Naive thymus-derived CD4-positive, alpha-beta T cell (primary cell): ENCODE measurements around the gene MGME1. TPM values are rescaled to one million over a fixed set of nuclear protein-coding genes. Genes with fewer than 3 reads are reported as not detected.

Experiments
- ATAC-seq: fragments of 150-1000 bp; cut with Tn5 transposase; 2 replicates; pipeline ENCODE4 v1.10.0; 2021; ENCODE audit warnings: mild to moderate bottlenecking, moderate library complexity
- CTCF ChIA-PET: fragments of 350-600 bp; sonication (Branson Sonifier 250); formaldehyde crosslinking; loops from one replicate; lab custom pipeline; 2021; ENCODE audit warnings: antibody characterized with exemption; lab: Charles Lee
- POLR2A ChIA-PET: fragments of 350-600 bp; sonication (Branson Sonifier 250); formaldehyde crosslinking; loops from one replicate; lab custom pipeline; 2021; ENCODE audit warnings: antibody characterized with exemption, inconsistent platforms; lab: Charles Lee
- DNase-seq, 9 donors: peaks; one replicate each; pipeline versions ENCODE4 v3.0.0 to v3.0.0-alpha.2; 2020 to 2022; ENCODE audit warnings: mixed read lengths in 1 of 9
- H3K27ac ChIP-seq: one replicate; pipeline ENCODE4 v1.7.0; 2013; ENCODE audit warnings: mild to moderate bottlenecking, low read depth, low read length, moderate library complexity
- H3K27me3 ChIP-seq, 2 donors: one replicate each; pipeline ENCODE4 v1.7.0; 2013; ENCODE audit warnings: low read length in 2 of 2, mild to moderate bottlenecking in 2 of 2, moderate library complexity in 2 of 2; ENCODE audit not compliant: control insufficient read depth in 2 of 2, insufficient read depth in 2 of 2
- H3K36me3 ChIP-seq, 3 experiments: 1 replicate in 2 of 3; 2 replicates in 1 of 3; pipeline ENCODE4 v1.7.0; 2013; ENCODE audit warnings: low read length in 3 of 3, mild to moderate bottlenecking in 3 of 3, moderate library complexity in 1 of 3; ENCODE audit not compliant: insufficient read depth in 3 of 3, control insufficient read depth in 2 of 3
- H3K4me1 ChIP-seq, 2 donors: one replicate each; pipeline ENCODE4 v1.7.0; 2013; ENCODE audit warnings: low read length in 2 of 2, mild to moderate bottlenecking in 2 of 2, moderate library complexity in 1 of 2; ENCODE audit not compliant: control insufficient read depth in 2 of 2, insufficient read depth in 2 of 2
- H3K4me3 ChIP-seq: 2 replicates; pipeline ENCODE4 v1.7.0; 2013; ENCODE audit warnings: mild to moderate bottlenecking, low read length
- H3K9me3 ChIP-seq, 3 experiments: 1 replicate in 2 of 3; 2 replicates in 1 of 3; pipeline ENCODE4 v1.7.0; 2013; ENCODE audit warnings: low read length in 3 of 3; ENCODE audit not compliant: control insufficient read depth in 2 of 3
- H3K27ac Mint-ChIP-seq, 9 donors: one replicate each; pipeline ENCODE4 v1.8.0; 2020 to 2022; ENCODE audit warnings: mixed read lengths in 9 of 9, mild to moderate bottlenecking in 8 of 9, moderate library complexity in 5 of 9, inconsistent platforms in 2 of 9
- H3K27me3 Mint-ChIP-seq, 5 donors: one replicate each; pipeline ENCODE4 v1.8.0; 2021 to 2022; ENCODE audit warnings: mixed read lengths in 5 of 5, mild to moderate bottlenecking in 1 of 5
- H3K36me3 Mint-ChIP-seq, 5 donors: one replicate each; pipeline ENCODE4 v1.8.0; 2020 to 2022; ENCODE audit warnings: mixed read lengths in 5 of 5, mild to moderate bottlenecking in 3 of 5, inconsistent platforms in 1 of 5
- H3K4me1 Mint-ChIP-seq, 7 donors: one replicate each; pipeline ENCODE4 v1.8.0; 2020 to 2022; ENCODE audit warnings: mixed read lengths in 7 of 7, mild to moderate bottlenecking in 3 of 7, inconsistent platforms in 1 of 7
- H3K4me3 Mint-ChIP-seq, 10 donors: one replicate each; pipeline ENCODE4 v1.8.0; 2020 to 2022; ENCODE audit warnings: mild to moderate bottlenecking in 10 of 10, mixed read lengths in 10 of 10, moderate library complexity in 6 of 10, inconsistent platforms in 2 of 10
- H3K9me3 Mint-ChIP-seq, 11 donors: one replicate each; pipeline ENCODE4 v1.8.0; 2020 to 2022; ENCODE audit warnings: mixed read lengths in 11 of 11, mild to moderate bottlenecking in 4 of 11, inconsistent platforms in 1 of 11, moderate library complexity in 1 of 11
- intact Hi-C, 2 donors: fragments of 100-400 bp; cut with micrococcal nuclease; formaldehyde crosslinking; loops; one replicate each; pipeline ENCODE4 v1.15.1; 2023
- polyA plus RNA-seq, 2 donors: library from polyadenylated mRNA; unstranded; fragments of 300-500 nt; fragmentation: Illumina TruSeq; gene quantifications; one replicate each; pipeline ENCODE4 v1.2.3, GENCODE V29; 2021
- total RNA-seq, 6 experiments: library from RNA in 5 of 6; stranded (reverse) in 5 of 6; gene quantifications; 1 replicate in 5 of 6; 2 replicates in 1 of 6; pipeline ENCODE4 v1.2.3 and lab custom pipeline; 2021 to 2026

Gene MGME1
- total and polyA plus RNA-seq, 7 experiments from 2014 or later, result 4.9 to 41.0 (median 13.1) TPM

- Histone ChIP-seq H3K27ac (no peak overlapping the region), H3K27me3 (no peaks in the 10 kb centered on the region), H3K9me3 (no peaks in the 10 kb centered on the region), H3K4me1 (no peaks in the 10 kb centered on the region), H3K4me3 (no peak overlapping the region), H3K36me3 (no peaks in the 10 kb centered on the region)
- CTCF ChIA-PET, result no interaction called here
- intact Hi-C loops, result no loop called here
- ATAC-seq (no peak), DNase-seq (no peak)
- Mint-ChIP-seq H3K9me3 (no peaks in the 10 kb centered on the region), H3K27ac (no peak overlapping the region), H3K27me3 (no peaks in the 10 kb centered on the region), H3K36me3 (no peaks in the 10 kb centered on the region), H3K4me3 (no peak overlapping the region), H3K4me1 (no peaks in the 10 kb centered on the region)
- POLR2A ChIA-PET, result no interaction called here
Observed at GRCh38 chr20:18007534-18008292, 38.9 kb downstream of the MGME1 start.

- no peak for ATAC-seq
- H3K27ac Mint-ChIP-seq, result no peak overlapping the region
- H3K27me3 Mint-ChIP-seq, result no peaks in the 10 kb centered on the region
- ChIA-PET POLR2A (no interaction called here), CTCF (no interaction called here)
- H3K36me3 Mint-ChIP-seq, result no peaks in the 10 kb centered on the region
- Histone ChIP-seq H3K4me3 (no peak overlapping the region), H3K4me1 (no peaks in the 10 kb centered on the region), H3K36me3 (no peaks in the 10 kb centered on the region), H3K27me3 (no peaks in the 10 kb centered on the region), H3K9me3 (no peaks in the 10 kb centered on the region), H3K27ac (no peak overlapping the region)
- H3K9me3 Mint-ChIP-seq, result no peaks in the 10 kb centered on the region
- H3K4me3 Mint-ChIP-seq, result no peak overlapping the region
- no peaks in the 10 kb centered on the region for H3K4me1 Mint-ChIP-seq
- DNase-seq, result no peak
- intact Hi-C loops, result no loop called here
Observed at GRCh38 chr20:18009116-18009515, 40.3 kb downstream of the MGME1 start.

- no peak overlapping the region for H3K4me3 ChIP-seq
- no peaks in the 10 kb centered on the region for H3K4me1 Mint-ChIP-seq
- H3K4me3 Mint-ChIP-seq, result no peak overlapping the region
- H3K27ac ChIP-seq, result no peak overlapping the region
- no peaks in the 10 kb centered on the region for H3K36me3 ChIP-seq
- H3K27me3 ChIP-seq, result no peaks in the 10 kb centered on the region
- no peaks in the 10 kb centered on the region for H3K27me3 Mint-ChIP-seq
- H3K36me3 Mint-ChIP-seq, result no peaks in the 10 kb centered on the region
- no peak overlapping the region for H3K27ac Mint-ChIP-seq
- ATAC-seq, result no peak
- CTCF ChIA-PET, result no interaction called here
- no peak for DNase-seq
- POLR2A ChIA-PET, result no interaction called here
- no peaks in the 10 kb centered on the region for H3K4me1 ChIP-seq
- no peaks in the 10 kb centered on the region for H3K9me3 Mint-ChIP-seq
- no peaks in the 10 kb centered on the region for H3K9me3 ChIP-seq
- intact Hi-C loops, result no loop called here
Observed at GRCh38 chr20:18011482-18011881, 42.7 kb downstream of the MGME1 start.

DNA sequence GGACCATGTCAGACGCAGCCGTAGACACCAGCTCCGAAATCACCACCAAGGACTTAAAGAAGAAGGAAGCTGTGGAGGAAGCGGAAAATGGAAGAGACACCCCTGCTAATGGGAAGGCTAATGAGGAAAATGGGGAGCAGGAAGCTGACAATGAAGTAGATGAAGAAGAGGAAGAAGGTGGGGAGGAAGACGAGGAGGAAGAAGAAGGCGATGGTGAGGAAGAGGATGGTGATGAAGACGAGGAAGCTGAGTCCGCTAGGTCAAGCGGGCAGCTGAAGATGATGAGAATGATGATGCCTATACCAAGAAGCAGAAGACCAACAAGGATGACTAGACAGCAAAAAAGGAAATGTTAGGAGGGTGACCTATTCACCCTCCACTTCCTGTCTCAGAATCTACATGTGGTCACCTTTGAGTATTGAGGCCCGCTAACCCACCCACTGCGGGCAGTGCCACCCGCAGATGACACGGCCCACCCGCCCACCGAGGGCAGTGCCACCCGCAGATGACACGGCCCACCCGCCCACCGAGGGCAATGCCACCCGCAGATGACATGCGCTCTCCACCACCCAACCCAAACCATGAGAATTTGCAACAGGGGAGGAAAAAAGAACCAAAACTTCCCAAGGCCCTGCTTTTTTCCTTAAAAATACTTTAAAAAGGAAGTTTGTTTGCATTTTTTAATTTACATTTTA is 43.3 kb downstream of the MGME1 start:
- H3K4me3 Mint-ChIP-seq, result no peak overlapping the region
- H3K27me3 ChIP-seq, result no peaks in the 10 kb centered on the region
- no peak for DNase-seq
- no peaks in the 10 kb centered on the region for H3K4me1 ChIP-seq
- no peak overlapping the region for H3K4me3 ChIP-seq
- intact Hi-C loops, result no loop called here
- no peaks in the 10 kb centered on the region for H3K9me3 Mint-ChIP-seq
- POLR2A ChIA-PET, result no interaction called here
- H3K36me3 Mint-ChIP-seq, result no peaks in the 10 kb centered on the region
- no peak overlapping the region for H3K27ac ChIP-seq
- H3K27me3 Mint-ChIP-seq, result no peaks in the 10 kb centered on the region
- H3K4me1 Mint-ChIP-seq, result no peaks in the 10 kb centered on the region
- no peaks in the 10 kb centered on the region for H3K36me3 ChIP-seq
- H3K27ac Mint-ChIP-seq, result no peak overlapping the region
- ATAC-seq, result no peak
- no peaks in the 10 kb centered on the region for H3K9me3 ChIP-seq
- CTCF ChIA-PET, result no interaction called here

GRCh38 chr20:18012901-18013300 is 44.1 kb downstream of the MGME1 start:
- H3K4me3 ChIP-seq, result no peak overlapping the region
- H3K27ac Mint-ChIP-seq, result no peak overlapping the region
- H3K4me1 ChIP-seq, result no peaks in the 10 kb centered on the region
- H3K36me3 Mint-ChIP-seq, result no peaks in the 10 kb centered on the region
- H3K4me3 Mint-ChIP-seq, result no peak overlapping the region
- CTCF ChIA-PET, result interaction anchor here (0.6 kb wide), 1 partner anchor 104 kb away, joined by 3 read pairs; no protein-coding TSS in a partner anchor
- H3K9me3 ChIP-seq, result no peaks in the 10 kb centered on the region
- H3K27me3 Mint-ChIP-seq, result no peaks in the 10 kb centered on the region
- H3K9me3 Mint-ChIP-seq, result no peaks in the 10 kb centered on the region
- H3K36me3 ChIP-seq, result no peaks in the 10 kb centered on the region
- no peaks in the 10 kb centered on the region for H3K4me1 Mint-ChIP-seq
- DNase-seq, result no peak
- H3K27me3 ChIP-seq, result no peaks in the 10 kb centered on the region
- intact Hi-C loops, result no loop called here
- ATAC-seq, result no peak
- no peak overlapping the region for H3K27ac ChIP-seq
- POLR2A ChIA-PET, result no interaction called here

- H3K36me3 ChIP-seq, result no peaks in the 10 kb centered on the region
- CTCF ChIA-PET, result interaction anchor here (0.6 kb wide), 1 partner anchor 327 kb away, joined by 3 read pairs; no protein-coding TSS in a partner anchor
- Mint-ChIP-seq H3K4me3 (no peak overlapping the region), H3K27me3 (peaks cover 0 to 5% (median 0%) of the 10 kb centered on the region in 5 donors), H3K4me1 (peaks cover 0 to 3% (median 0%) of the 10 kb centered on the region in 7 donors), H3K36me3 (no peaks in the 10 kb centered on the region), H3K9me3 (no peaks in the 10 kb centered on the region), H3K27ac (no peak overlapping the region)
- DNase-seq (no peak), ATAC-seq (no peak)
- H3K4me3 ChIP-seq, result no peak overlapping the region
- H3K27ac ChIP-seq, result no peak overlapping the region
- H3K27me3 ChIP-seq, result no peaks in the 10 kb centered on the region
- H3K9me3 ChIP-seq, result no peaks in the 10 kb centered on the region
- intact Hi-C loops, result no loop called here
- no peaks in the 10 kb centered on the region for H3K4me1 ChIP-seq
- POLR2A ChIA-PET, result no interaction called here
Observed at GRCh38 chr20:18014411-18014810, 45.6 kb downstream of the MGME1 start.
